Activated effector memory CD4-positive, alpha-beta T cell treated with Interleukin-2 at 50 U/mL for 16 hours (primary cell): Measurements from ENCODE around the gene HES3.
"Not testable (repeated sequence)": the region's sequence is repeated elsewhere in the genome, so short reads cannot be mapped to it uniquely, and the experiment has no call there.

ENCODE experiments used
- DNase-seq: peaks from one replicate; pipeline ENCODE4 v3.0.0-alpha.2; 2020

HES3 gene

GRCh38 chr1:6243993-6244392 is at the start of gene HES3:
HES3 (plus strand) TSS chr1:6244179; CDS start chr1:6244366, 187 bp downstream.
- no peak for DNase-seq

- DNase-seq = no peak
Observed at GRCh38 chr1:6197746-6198427, 46.1 kb upstream of the HES3 start.

GRCh38 chr1:6198646-6199297 is 45.2 kb upstream of the HES3 start:
- no peak for DNase-seq

GRCh38 chr1:6199298-6200187 is 44.4 kb upstream of the HES3 start, which contains the start of gene RPL22:
RPL22 (minus strand) TSS chr1:6199595; CDS start chr1:6199573, 22 bp downstream.
- peak; percentile 97 for DNase-seq

GRCh38 chr1:6200188-6200809 is 43.7 kb upstream of the HES3 start:
- no peak for DNase-seq

GRCh38 chr1:6202256-6202655 is 41.7 kb upstream of the HES3 start:
- DNase-seq = no peak

- peak; percentile 43 for DNase-seq
Observed at GRCh38 chr1:6205849-6206519, 38.0 kb upstream of the HES3 start, which contains the start of gene RNF207. RNF207 (plus strand) TSS chr1:6206119; CDS start chr1:6206536, 417 bp downstream.

GRCh38 chr1:6206520-6206855 is 37.5 kb upstream of the HES3 start:
- no peak for DNase-seq

- no peak for DNase-seq
Observed at GRCh38 chr1:6207075-6207885, 36.7 kb upstream of the HES3 start.

GRCh38 chr1:6207921-6208320 is 36.1 kb upstream of the HES3 start:
- no peak for DNase-seq

- DNase-seq = no peak
Observed at GRCh38 chr1:6208723-6209660, 35.0 kb upstream of the HES3 start.

- no peak for DNase-seq
Observed at GRCh38 chr1:6209661-6210580, 34.1 kb upstream of the HES3 start.

GRCh38 chr1:6210591-6211355 is 33.2 kb upstream of the HES3 start:
- no peak for DNase-seq

- no peak for DNase-seq
Observed at GRCh38 chr1:6211731-6212130, 32.2 kb upstream of the HES3 start.

GRCh38 chr1:6212193-6212959 is 31.6 kb upstream of the HES3 start:
- DNase-seq = no peak

GRCh38 chr1:6218375-6219164 is 25.4 kb upstream of the HES3 start:
- no peak for DNase-seq

- not testable (repeated sequence) for DNase-seq
Observed at GRCh38 chr1:6219641-6220040, 24.3 kb upstream of the HES3 start.
